ENCODE results near the gene CDH5. TPM values are rescaled to one million over a fixed set of nuclear protein-coding genes. Genes with fewer than 3 reads are reported as not detected.

The CDH5 gene
- total RNA-seq, 1 donor from 2014 or later, result 9.6 TPM

DNA sequence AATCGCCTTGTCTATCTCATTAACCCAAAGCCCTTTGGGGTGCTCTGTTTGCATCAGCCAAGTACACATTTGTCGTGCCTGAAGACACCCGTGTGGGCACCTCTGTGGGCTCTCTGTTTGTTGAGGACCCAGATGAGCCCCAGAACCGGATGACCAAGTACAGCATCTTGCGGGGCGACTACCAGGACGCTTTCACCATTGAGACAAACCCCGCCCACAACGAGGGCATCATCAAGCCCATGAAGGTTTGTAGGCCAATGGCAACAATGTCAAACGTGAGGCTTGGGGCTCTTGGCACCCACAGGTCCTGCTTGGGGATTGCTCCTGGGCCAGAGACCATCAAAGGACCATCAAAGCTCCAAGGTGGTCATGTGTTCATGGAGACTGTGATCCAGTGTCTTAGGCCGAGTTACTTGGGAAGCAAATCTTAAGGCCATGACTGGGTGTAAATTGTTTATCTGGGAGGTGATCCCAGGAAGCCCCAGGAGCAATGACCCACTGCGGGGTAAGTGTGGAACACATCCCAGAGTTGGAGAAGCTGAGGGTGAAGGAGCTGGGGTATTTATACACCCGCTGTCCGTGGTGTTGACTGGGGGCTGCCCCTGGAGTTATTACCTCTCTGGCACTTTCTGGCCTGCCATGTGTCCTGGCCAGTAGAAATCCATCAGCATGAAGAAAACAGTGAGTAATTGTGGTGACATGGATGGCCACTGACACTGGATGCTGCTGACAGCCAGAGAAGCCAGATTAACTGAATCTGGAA lies 24.0 kb downstream of the CDH5 start:
- no peak for DNase-seq
- Mint-ChIP-seq H3K36me3 (ENCODE audit: unreplicated experiment) (peaks cover 4% of the 10 kb centered on the region), H3K4me3 (ENCODE audit: unreplicated experiment) (no peak overlapping the region), H3K27ac (ENCODE audit: unreplicated experiment) (no peak overlapping the region), H3K4me1 (ENCODE audit: low read depth, unreplicated experiment) (peaks cover 2% of the 10 kb centered on the region), H3K27me3 (ENCODE audit: unreplicated experiment) (peaks cover 10% of the 10 kb centered on the region), H3K9me3 (ENCODE audit: unreplicated experiment) (peaks cover 3% of the 10 kb centered on the region)
- TF ChIP-seq, protein P1, sequence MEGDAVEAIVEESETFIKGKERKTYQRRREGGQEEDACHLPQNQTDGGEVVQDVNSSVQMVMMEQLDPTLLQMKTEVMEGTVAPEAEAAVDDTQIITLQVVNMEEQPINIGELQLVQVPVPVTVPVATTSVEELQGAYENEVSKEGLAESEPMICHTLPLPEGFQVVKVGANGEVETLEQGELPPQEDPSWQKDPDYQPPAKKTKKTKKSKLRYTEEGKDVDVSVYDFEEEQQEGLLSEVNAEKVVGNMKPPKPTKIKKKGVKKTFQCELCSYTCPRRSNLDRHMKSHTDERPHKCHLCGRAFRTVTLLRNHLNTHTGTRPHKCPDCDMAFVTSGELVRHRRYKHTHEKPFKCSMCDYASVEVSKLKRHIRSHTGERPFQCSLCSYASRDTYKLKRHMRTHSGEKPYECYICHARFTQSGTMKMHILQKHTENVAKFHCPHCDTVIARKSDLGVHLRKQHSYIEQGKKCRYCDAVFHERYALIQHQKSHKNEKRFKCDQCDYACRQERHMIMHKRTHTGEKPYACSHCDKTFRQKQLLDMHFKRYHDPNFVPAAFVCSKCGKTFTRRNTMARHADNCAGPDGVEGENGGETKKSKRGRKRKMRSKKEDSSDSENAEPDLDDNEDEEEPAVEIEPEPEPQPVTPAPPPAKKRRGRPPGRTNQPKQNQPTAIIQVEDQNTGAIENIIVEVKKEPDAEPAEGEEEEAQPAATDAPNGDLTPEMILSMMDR (IDR thresholded peaks at IDR 0.05; ENCODE audit: partially characterized antibody, unreplicated experiment), result no peak

DNA sequence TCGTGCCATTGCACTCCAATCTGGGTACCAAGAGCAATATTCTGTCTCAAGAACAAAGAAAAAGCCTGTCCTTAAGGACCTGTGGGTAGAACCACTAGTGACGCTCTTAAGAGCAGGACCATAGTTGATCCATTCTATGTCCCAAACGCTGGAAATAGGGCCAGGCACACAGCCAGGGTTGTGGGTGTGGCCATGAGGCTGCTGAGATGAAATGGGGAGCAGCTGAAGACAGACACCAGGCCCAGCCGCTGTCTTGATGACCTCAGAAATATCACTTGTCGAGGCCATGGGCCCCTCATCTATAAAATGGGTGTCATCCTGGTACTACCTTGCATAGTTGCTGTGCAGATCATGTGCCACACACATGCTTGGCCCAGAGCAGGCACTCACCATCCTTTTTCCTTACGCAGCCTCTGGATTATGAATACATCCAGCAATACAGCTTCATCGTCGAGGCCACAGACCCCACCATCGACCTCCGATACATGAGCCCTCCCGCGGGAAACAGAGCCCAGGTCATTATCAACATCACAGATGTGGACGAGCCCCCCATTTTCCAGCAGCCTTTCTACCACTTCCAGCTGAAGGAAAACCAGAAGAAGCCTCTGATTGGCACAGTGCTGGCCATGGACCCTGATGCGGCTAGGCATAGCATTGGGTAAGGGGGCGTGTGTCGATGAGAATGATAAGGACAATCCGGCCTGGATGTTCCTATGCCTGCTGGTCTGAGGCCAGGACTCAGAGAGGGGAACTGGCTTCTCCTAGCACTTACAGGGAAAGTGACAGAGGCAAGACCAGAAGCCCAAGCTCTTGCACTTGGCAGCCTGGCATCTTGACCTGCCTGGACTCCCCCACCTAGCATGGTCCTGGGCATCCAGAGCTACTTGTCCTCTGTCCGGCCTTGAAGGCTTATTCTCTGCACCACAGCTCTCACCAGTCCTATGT lies 25.5 kb downstream of the CDH5 start:
- TF ChIP-seq, protein P1 (IDR thresholded peaks at IDR 0.05; ENCODE audit: partially characterized antibody, unreplicated experiment), result no peak
- H3K4me1 Mint-ChIP-seq (ENCODE audit: low read depth, unreplicated experiment), result peaks cover 5% of the 10 kb centered on the region
- H3K9me3 Mint-ChIP-seq (ENCODE audit: unreplicated experiment), result peaks cover 3% of the 10 kb centered on the region
- peaks cover 9% of the 10 kb centered on the region for H3K27me3 Mint-ChIP-seq (ENCODE audit: unreplicated experiment)
- H3K36me3 Mint-ChIP-seq (ENCODE audit: unreplicated experiment), result peaks cover 4% of the 10 kb centered on the region
- no peak overlapping the region for H3K27ac Mint-ChIP-seq (ENCODE audit: unreplicated experiment)
- no peak overlapping the region for H3K4me3 Mint-ChIP-seq (ENCODE audit: unreplicated experiment)
- DNase-seq, result no peak

DNA sequence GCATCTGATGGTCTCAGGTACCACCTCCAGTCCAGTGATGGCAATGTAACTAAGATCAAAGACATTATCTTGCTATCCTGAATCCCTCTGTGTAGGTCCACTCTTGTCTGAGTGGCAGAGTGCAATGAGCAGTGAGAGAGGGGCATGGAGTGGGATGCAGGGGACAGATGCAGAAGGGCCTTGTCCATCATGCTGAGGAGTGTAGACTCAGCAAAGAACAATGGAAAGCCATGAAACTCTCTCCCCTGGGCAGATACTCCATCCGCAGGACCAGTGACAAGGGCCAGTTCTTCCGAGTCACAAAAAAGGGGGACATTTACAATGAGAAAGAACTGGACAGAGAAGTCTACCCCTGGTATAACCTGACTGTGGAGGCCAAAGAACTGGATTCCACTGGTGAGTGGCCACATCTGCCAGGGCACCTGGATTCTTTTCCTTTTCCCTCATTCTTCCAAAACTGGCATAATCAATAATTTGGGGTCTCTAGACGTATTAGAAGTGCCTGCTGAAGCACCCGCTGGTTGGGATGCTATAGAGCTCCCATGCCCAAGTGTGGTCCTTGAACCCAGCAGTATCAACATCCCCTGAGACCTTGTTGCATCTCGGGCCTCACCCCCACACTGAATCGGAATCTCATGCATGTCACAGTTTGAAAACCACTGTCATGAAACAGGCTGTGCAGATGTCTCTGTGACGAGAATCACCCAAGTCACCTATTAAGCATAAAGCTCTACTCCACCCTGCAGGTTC lies 29.5 kb downstream of the CDH5 start:
- no peak for DNase-seq
- Mint-ChIP-seq H3K27me3 (ENCODE audit: unreplicated experiment) (peaks cover 3% of the 10 kb centered on the region), H3K4me3 (ENCODE audit: unreplicated experiment) (no peak overlapping the region), H3K9me3 (ENCODE audit: unreplicated experiment) (peaks cover 2% of the 10 kb centered on the region), H3K4me1 (ENCODE audit: low read depth, unreplicated experiment) (peaks cover 22% of the 10 kb centered on the region), H3K36me3 (ENCODE audit: unreplicated experiment) (no peaks in the 10 kb centered on the region), H3K27ac (ENCODE audit: unreplicated experiment) (no peak overlapping the region)
- TF ChIP-seq, protein P1 (IDR thresholded peaks at IDR 0.05; ENCODE audit: partially characterized antibody, unreplicated experiment), result no peak

DNA sequence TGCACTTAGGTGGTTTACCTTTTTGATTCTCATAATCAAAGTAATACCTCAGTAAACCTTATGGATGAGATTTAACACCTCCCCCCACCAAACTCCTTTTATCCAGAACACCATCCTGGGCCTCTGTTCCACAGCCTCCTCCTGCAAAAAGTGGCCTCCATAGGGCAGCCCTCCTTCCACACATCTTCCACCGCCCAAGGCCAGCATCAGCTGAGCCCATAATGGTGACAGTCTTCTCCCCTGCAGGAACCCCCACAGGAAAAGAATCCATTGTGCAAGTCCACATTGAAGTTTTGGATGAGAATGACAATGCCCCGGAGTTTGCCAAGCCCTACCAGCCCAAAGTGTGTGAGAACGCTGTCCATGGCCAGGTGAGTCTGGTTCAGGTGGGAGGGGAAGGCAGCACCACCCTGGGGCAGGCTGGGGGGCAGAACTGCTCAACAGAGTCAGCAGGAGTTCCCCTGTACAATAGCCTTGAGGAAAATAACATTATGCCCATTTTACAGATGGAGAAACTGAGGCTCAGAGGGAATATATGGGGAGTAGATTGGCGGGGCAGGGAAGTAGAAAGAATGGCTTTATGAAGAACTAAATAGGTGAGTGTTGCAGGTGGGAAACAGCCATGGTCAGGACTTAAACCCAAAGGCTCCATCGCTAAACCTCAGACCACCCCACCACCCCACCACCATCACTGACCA lies 31.4 kb downstream of the CDH5 start:
- TF ChIP-seq, protein P1 (IDR thresholded peaks at IDR 0.05; ENCODE audit: partially characterized antibody, unreplicated experiment), result no peak
- Mint-ChIP-seq H3K36me3 (ENCODE audit: unreplicated experiment) (no peaks in the 10 kb centered on the region), H3K27me3 (ENCODE audit: unreplicated experiment) (peaks cover 5% of the 10 kb centered on the region), H3K9me3 (ENCODE audit: unreplicated experiment) (peaks cover 4% of the 10 kb centered on the region), H3K4me1 (ENCODE audit: low read depth, unreplicated experiment) (peaks cover 30% of the 10 kb centered on the region), H3K27ac (ENCODE audit: unreplicated experiment) (no peak overlapping the region), H3K4me3 (ENCODE audit: unreplicated experiment) (no peak overlapping the region)
- no peak for DNase-seq
